ENCODE measurements around the gene DMAC2L. TPM values are rescaled to one million over a fixed set of nuclear protein-coding genes. Genes with fewer than 3 reads are reported as not detected.

Gene DMAC2L, protein sequence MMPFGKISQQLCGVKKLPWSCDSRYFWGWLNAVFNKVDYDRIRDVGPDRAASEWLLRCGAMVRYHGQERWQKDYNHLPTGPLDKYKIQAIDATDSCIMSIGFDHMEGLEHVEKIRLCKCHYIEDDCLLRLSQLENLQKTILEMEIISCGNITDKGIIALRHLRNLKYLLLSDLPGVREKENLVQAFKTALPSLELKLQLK
- 10 to 100 TPM; 15.7 to 20.6 TPM for total RNA-seq

- ChIA-PET CTCF (interaction anchor here (1.1 to 4.2 kb wide), 9 partner anchors 9 to 393 kb away, joined by 3 to 40 read pairs (median 3); no protein-coding TSS in a partner anchor), POLR2A (interaction anchor here (1.2 kb wide), 1 partner anchor 9 kb away, joined by 8 read pairs; no protein-coding TSS in a partner anchor)
- peaks cover 32% of the 10 kb centered on the region for H3K36me3 Mint-ChIP-seq (ENCODE audit: low read depth)
- H3K27me3 Mint-ChIP-seq = no peaks in the 10 kb centered on the region
- peak within 1 kb of the TSS; percentile 81 for H3K4me3 Mint-ChIP-seq
- peak; percentile 92 for DNase-seq
- peak within 1 kb of the TSS; percentile 92 for H3K27ac Mint-ChIP-seq
- peaks cover 8% of the 10 kb centered on the region for H3K9me3 Mint-ChIP-seq
- peaks cover 45% of the 10 kb centered on the region for H3K4me1 Mint-ChIP-seq
Observed at GRCh38 chr14:50311972-50312733, at the start of gene DMAC2L, which contains the start of gene L2HGDH. DMAC2L (plus strand) TSS chr14:50312324; CDS start chr14:50321488, 9,164 bp downstream. L2HGDH (minus strand) TSS chr14:50312229; CDS start chr14:50312150, 79 bp downstream.

- peaks cover 2% of the 10 kb centered on the region for H3K4me1 Mint-ChIP-seq
- no peak for DNase-seq
- POLR2A ChIA-PET = interaction anchor here (0.6 kb wide), 1 partner anchor 401 kb away, joined by 3 read pairs; no protein-coding TSS in a partner anchor
- H3K4me3 Mint-ChIP-seq = no peak overlapping the region
- H3K36me3 Mint-ChIP-seq (ENCODE audit: low read depth) = peaks cover 1% of the 10 kb centered on the region
- H3K9me3 Mint-ChIP-seq = no peaks in the 10 kb centered on the region
- no peaks in the 10 kb centered on the region for H3K27me3 Mint-ChIP-seq
- no peak overlapping the region for H3K27ac Mint-ChIP-seq
- CTCF ChIA-PET = interaction anchor here (0.6 to 1.3 kb wide), 3 partner anchors 49 to 310 kb away, joined by 3 to 4 read pairs (median 4); partner anchors contain the start of genes DMAC2L and L2HGDH
Observed at GRCh38 chr14:50262865-50263264, 49.3 kb upstream of the DMAC2L start.

DNA sequence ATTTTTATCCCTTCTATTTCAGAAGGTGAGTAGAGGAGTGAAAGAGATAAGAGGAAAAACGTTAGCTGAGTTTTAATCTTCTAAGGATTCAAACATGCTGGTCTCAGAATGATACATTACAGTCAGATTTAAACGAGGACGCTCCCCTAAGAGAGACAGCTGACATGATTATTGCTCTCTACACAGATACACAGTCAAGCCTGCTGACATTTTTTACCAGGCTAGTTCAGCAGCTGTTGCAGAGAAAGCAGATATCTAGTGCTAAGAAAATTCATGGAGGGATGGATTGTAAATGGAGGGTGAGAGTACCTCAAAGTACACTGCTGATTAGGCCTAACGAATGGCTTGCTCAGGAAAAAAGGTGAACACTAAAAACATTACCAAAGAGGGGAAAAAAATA is 48.8 kb upstream of the DMAC2L start:
- Mint-ChIP-seq H3K4me3 (no peak overlapping the region), H3K36me3 (ENCODE audit: low read depth) (peaks cover 2% of the 10 kb centered on the region), H3K4me1 (peaks cover 2% of the 10 kb centered on the region), H3K27ac (no peak overlapping the region), H3K9me3 (no peaks in the 10 kb centered on the region), H3K27me3 (no peaks in the 10 kb centered on the region)
- ChIA-PET POLR2A (interaction anchor here (0.6 kb wide), 1 partner anchor 401 kb away, joined by 3 read pairs; no protein-coding TSS in a partner anchor), CTCF (interaction anchor here (0.7 to 1.3 kb wide), 2 partner anchors 49 to 310 kb away, joined by 3 to 4 read pairs; partner anchors contain the start of genes DMAC2L and L2HGDH)
- no peak for DNase-seq

DNA sequence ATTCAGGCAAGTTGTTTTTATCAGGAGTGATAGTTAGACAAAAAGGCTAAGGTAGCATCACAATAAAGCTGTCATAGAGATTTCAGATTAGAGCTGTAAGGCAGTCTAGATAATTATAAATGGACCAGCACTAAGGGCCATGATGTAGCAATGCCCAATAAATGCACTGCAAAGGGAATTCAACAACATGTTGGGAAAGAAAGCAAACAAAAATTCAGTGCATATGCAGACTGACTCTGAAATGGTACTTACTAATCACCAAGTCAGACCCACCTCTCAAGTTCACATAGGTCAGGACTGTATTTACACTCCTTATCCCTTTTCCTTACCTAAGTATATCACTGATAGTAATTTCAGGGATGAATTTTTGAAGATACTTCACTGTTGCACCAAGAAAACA is 47.1 kb upstream of the DMAC2L start:
- H3K4me3 Mint-ChIP-seq = no peak overlapping the region
- no peak overlapping the region for H3K27ac Mint-ChIP-seq
- H3K36me3 Mint-ChIP-seq (ENCODE audit: low read depth) = peaks cover 6% of the 10 kb centered on the region
- ChIA-PET POLR2A (no interaction called here), CTCF (interaction anchor here (0.6 kb wide), 1 partner anchor 61 kb away, joined by 5 read pairs; no protein-coding TSS in a partner anchor)
- H3K9me3 Mint-ChIP-seq = no peaks in the 10 kb centered on the region
- H3K27me3 Mint-ChIP-seq = no peaks in the 10 kb centered on the region
- no peak for DNase-seq
- H3K4me1 Mint-ChIP-seq = peaks cover 2% of the 10 kb centered on the region

DNA sequence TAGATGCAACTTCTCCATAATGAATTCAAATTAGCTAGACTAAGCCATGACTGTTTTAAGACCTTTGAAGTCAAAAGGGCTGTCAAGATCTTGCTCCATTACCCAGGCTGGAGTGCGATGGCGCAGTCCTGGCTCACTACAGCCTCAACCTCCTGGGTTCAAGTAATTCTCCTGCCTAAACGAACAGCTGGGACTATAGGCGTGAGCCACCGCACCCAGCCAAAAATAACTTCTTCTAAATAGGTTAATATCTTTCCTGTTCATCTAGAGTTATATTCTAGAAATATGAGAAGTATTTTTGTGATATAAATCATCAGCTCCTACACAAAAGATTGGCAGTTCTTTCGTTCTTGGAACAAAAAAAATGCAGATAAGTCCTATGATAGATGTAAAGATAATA is 41.2 kb upstream of the DMAC2L start:
- Mint-ChIP-seq H3K4me1 (no peaks in the 10 kb centered on the region), H3K27ac (no peak overlapping the region), H3K4me3 (no peak overlapping the region), H3K36me3 (ENCODE audit: low read depth) (peaks cover 4% of the 10 kb centered on the region), H3K27me3 (no peaks in the 10 kb centered on the region), H3K9me3 (no peaks in the 10 kb centered on the region)
- POLR2A ChIA-PET = no interaction called here
- no peak for DNase-seq
- CTCF ChIA-PET = interaction anchor here (0.9 kb wide), 1 partner anchor 11 kb away, joined by 3 read pairs; no protein-coding TSS in a partner anchor

DNA sequence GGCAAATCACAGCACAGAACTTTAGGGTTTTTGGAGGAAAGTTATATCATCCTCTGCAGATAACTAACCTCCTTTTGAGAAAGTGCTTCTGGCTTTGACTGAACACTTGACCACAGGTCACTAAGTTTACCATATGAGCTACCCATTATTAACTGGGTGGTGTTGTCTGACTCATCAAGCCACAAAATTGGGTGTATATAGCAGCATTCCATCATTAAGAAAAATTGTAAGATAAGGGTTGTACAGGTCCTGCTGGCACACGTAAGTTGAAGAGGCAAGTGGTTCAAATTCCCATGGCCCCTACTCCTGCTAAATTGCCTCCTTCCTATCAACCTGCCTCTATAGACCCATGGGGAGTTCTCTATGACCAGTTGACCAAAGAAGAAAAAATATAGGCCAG is 39.6 kb upstream of the DMAC2L start:
- Mint-ChIP-seq H3K36me3 (ENCODE audit: low read depth) (peaks cover 4% of the 10 kb centered on the region), H3K27me3 (no peaks in the 10 kb centered on the region), H3K4me1 (no peaks in the 10 kb centered on the region), H3K4me3 (no peak overlapping the region), H3K9me3 (no peaks in the 10 kb centered on the region), H3K27ac (no peak overlapping the region)
- ChIA-PET POLR2A (no interaction called here), CTCF (interaction anchor here (0.6 kb wide), 1 partner anchor 23 kb away, joined by 4 read pairs; no protein-coding TSS in a partner anchor)
- DNase-seq = no peak

DNA sequence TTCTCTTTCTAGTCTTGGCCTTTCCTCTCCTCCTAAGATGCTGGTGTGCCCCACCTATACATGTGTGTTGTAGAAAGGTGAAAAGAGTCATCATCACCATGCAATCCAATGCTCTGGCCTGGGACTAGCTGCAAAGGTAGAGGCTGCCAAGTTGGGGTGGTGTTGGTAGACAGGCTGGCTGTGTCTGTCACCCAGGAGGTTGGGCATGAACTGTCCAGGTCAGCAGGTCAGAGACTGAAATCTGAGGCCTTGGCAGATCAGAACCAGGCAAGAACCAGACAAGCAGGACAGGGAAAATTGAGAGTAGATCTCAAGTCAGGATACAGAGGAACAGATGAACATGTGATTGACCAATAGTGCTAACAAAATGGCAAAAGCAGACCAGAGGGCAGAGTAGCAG is 26.3 kb upstream of the DMAC2L start:
- ChIA-PET CTCF (no interaction called here), POLR2A (no interaction called here)
- H3K36me3 Mint-ChIP-seq (ENCODE audit: low read depth) = peaks cover 10% of the 10 kb centered on the region
- H3K4me1 Mint-ChIP-seq = no peaks in the 10 kb centered on the region
- no peaks in the 10 kb centered on the region for H3K9me3 Mint-ChIP-seq
- H3K27me3 Mint-ChIP-seq = no peaks in the 10 kb centered on the region
- DNase-seq = no peak
- H3K4me3 Mint-ChIP-seq = no peak overlapping the region
- H3K27ac Mint-ChIP-seq = no peak overlapping the region

- H3K27ac Mint-ChIP-seq = no peak overlapping the region
- ChIA-PET CTCF (interaction anchor here (0.5 to 1.2 kb wide), 3 partner anchors 14 to 457 kb away, joined by 3 to 4 read pairs (median 3); no protein-coding TSS in a partner anchor), POLR2A (no interaction called here)
- H3K9me3 Mint-ChIP-seq = no peaks in the 10 kb centered on the region
- H3K4me1 Mint-ChIP-seq = no peaks in the 10 kb centered on the region
- H3K27me3 Mint-ChIP-seq = no peaks in the 10 kb centered on the region
- no peak for DNase-seq
- no peak overlapping the region for H3K4me3 Mint-ChIP-seq
- H3K36me3 Mint-ChIP-seq (ENCODE audit: low read depth) = peaks cover 16% of the 10 kb centered on the region
Observed at GRCh38 chr14:50288146-50288545, 24.0 kb upstream of the DMAC2L start.

DNA sequence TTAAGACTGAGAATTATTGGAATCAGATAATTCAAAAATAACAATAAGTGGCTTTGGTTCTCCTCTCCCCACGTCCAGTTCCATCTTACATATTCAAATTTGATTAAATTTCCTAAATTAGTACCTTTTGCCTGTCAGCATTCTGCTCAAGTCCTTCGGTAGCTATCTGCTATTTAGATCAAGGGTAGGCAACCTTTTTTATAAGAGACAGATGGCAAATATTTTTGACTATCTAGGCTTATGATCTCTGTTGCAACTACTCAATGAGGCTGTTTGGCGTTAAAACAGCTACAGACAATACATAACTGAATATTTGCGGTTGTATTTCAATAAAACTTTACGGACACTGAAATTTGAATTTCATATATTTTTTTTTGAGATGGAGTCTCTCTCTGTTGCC is 21.8 kb upstream of the DMAC2L start:
- ChIA-PET CTCF (interaction anchor here (0.6 to 1.4 kb wide), 2 partner anchors 523 to 535 kb away, joined by 3 read pairs; no protein-coding TSS in a partner anchor), POLR2A (interaction anchor here (0.7 kb wide), 1 partner anchor 21 kb away, joined by 5 read pairs; no protein-coding TSS in a partner anchor)
- H3K4me1 Mint-ChIP-seq = no peaks in the 10 kb centered on the region
- H3K4me3 Mint-ChIP-seq = no peak overlapping the region
- H3K27me3 Mint-ChIP-seq = no peaks in the 10 kb centered on the region
- no peak for DNase-seq
- peaks cover 23% of the 10 kb centered on the region for H3K36me3 Mint-ChIP-seq (ENCODE audit: low read depth)
- H3K9me3 Mint-ChIP-seq = no peaks in the 10 kb centered on the region
- H3K27ac Mint-ChIP-seq = no peak overlapping the region

GRCh38 chr14:50299585-50299984 is 12.5 kb upstream of the DMAC2L start:
- ChIA-PET CTCF (no interaction called here), POLR2A (no interaction called here)
- no peak overlapping the region for H3K4me3 Mint-ChIP-seq
- H3K9me3 Mint-ChIP-seq = no peaks in the 10 kb centered on the region
- H3K27me3 Mint-ChIP-seq = no peaks in the 10 kb centered on the region
- H3K4me1 Mint-ChIP-seq = peaks cover 4% of the 10 kb centered on the region
- H3K36me3 Mint-ChIP-seq (ENCODE audit: low read depth) = peaks cover 30% of the 10 kb centered on the region
- H3K27ac Mint-ChIP-seq = no peak overlapping the region
- DNase-seq = no peak

DNA sequence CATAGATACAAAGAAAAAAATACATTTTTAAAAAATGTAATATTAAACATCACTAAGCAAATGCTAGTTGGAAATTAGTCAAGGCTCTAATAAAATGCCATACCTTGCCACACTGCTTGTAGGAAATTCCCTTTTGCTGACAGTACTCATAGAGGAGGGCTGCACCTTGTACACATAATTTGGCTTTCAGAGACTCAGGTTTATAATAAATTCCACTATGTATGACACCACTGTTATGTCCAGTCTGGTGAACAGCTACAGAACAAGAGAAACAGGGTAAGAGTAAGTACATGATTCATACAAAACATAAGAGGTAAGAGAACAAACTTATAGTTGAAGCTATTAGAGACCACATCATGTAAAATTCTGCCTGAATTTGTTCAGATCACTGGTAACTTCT is 10.2 kb upstream of the DMAC2L start:
- POLR2A ChIA-PET = no interaction called here
- no peaks in the 10 kb centered on the region for H3K9me3 Mint-ChIP-seq
- CTCF ChIA-PET = interaction anchor here (1.2 to 1.4 kb wide), 2 partner anchors 9 to 13 kb away, joined by 3 read pairs; no protein-coding TSS in a partner anchor

GRCh38 chr14:50303744-50304471 is 8.2 kb upstream of the DMAC2L start:
- peaks cover 24% of the 10 kb centered on the region for H3K36me3 Mint-ChIP-seq (ENCODE audit: low read depth)
- peaks cover 6% of the 10 kb centered on the region for H3K4me1 Mint-ChIP-seq
- POLR2A ChIA-PET = no interaction called here
- CTCF ChIA-PET = interaction anchor here (0.6 to 2.0 kb wide), 4 partner anchors 11 to 440 kb away, joined by 3 to 6 read pairs (median 4); no protein-coding TSS in a partner anchor
- no peak overlapping the region for H3K27ac Mint-ChIP-seq
- no peak overlapping the region for H3K4me3 Mint-ChIP-seq
- DNase-seq = no peak
- H3K27me3 Mint-ChIP-seq = no peaks in the 10 kb centered on the region
- H3K9me3 Mint-ChIP-seq = no peaks in the 10 kb centered on the region

More for the DNA sequence above, 10.2 kb upstream of the DMAC2L start:
- Mint-ChIP-seq H3K4me3 (no peak overlapping the region), H3K27ac (no peak overlapping the region), H3K4me1 (peaks cover 3% of the 10 kb centered on the region), H3K27me3 (no peaks in the 10 kb centered on the region), H3K36me3 (ENCODE audit: low read depth) (peaks cover 30% of the 10 kb centered on the region)
- no peak for DNase-seq

All from activated CD4-positive, alpha-beta T cell treated with anti-CD3 and anti-CD28 coated beads, Interleukin-2, amount 10 ng/mL, durations not matched to agents 7 days and 5 days (primary cell).